Ishikawa (cell line): ENCODE data around the gene OR14C36.

Experiments
- CEBPB ChIP-seq: IDR thresholded peaks from 2 replicates; pipeline ENCODE4 v1.6.1; 2012
- CREB1 ChIP-seq: IDR thresholded peaks from 2 replicates; pipeline ENCODE4 v1.6.1; 2012; ENCODE audit warnings: low read depth
- EGR1 ChIP-seq: IDR thresholded peaks from 2 replicates; pipeline ENCODE4 v1.6.1; 2012
- EP300 ChIP-seq: IDR thresholded peaks from 2 replicates; pipeline ENCODE4 v1.6.1; 2012; ENCODE audit warnings: borderline replicate concordance
- FOXM1 ChIP-seq: IDR thresholded peaks from 2 replicates; pipeline ENCODE4 v1.6.1; 2012; ENCODE audit warnings: low read depth, borderline replicate concordance
- NFIC ChIP-seq: IDR thresholded peaks from 2 replicates; pipeline ENCODE4 v1.6.1; 2012
- RAD21 ChIP-seq: IDR thresholded peaks from 2 replicates; pipeline ENCODE4 v1.6.1; 2012; ENCODE audit warnings: low read depth
- REST ChIP-seq: IDR thresholded peaks from 2 replicates; pipeline ENCODE4 v1.6.1; 2012; ENCODE audit warnings: low read depth, mild to moderate bottlenecking
- TAF1 ChIP-seq: IDR thresholded peaks from 2 replicates; pipeline ENCODE4 v1.6.1; 2012; ENCODE audit warnings: low read depth, mild to moderate bottlenecking
- TCF12 ChIP-seq: IDR thresholded peaks from 2 replicates; pipeline ENCODE4 v1.6.1; 2012; ENCODE audit warnings: low read depth
- TEAD4 ChIP-seq: IDR thresholded peaks from 2 replicates; pipeline ENCODE4 v1.6.1; 2012
- USF1 ChIP-seq: IDR thresholded peaks from 2 replicates; pipeline ENCODE4 v1.6.1; 2012
- YY1 ChIP-seq: IDR thresholded peaks from 2 replicates; pipeline ENCODE4 v1.6.1; 2012; ENCODE audit warnings: low read depth
- ZBTB7A ChIP-seq: IDR thresholded peaks from 2 replicates; pipeline ENCODE4 v1.6.1; 2012; ENCODE audit warnings: low read depth
- TF ChIP-seq, protein P1 (sequence below): IDR thresholded peaks from 2 replicates; pipeline ENCODE4 v1.6.1; 2012

The OR14C36 gene, protein sequence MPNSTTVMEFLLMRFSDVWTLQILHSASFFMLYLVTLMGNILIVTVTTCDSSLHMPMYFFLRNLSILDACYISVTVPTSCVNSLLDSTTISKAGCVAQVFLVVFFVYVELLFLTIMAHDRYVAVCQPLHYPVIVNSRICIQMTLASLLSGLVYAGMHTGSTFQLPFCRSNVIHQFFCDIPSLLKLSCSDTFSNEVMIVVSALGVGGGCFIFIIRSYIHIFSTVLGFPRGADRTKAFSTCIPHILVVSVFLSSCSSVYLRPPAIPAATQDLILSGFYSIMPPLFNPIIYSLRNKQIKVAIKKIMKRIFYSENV

GRCh38 chr1:248348475-248348874, at the start of gene OR14C36:
TSS of gene OR14C36 (plus strand) at chr1:248348775. CDS start at chr1:248348775, 0 bp downstream.
- no peak for TF ChIP-seq YY1
- no peak for TF ChIP-seq RAD21
- no peak for TF ChIP-seq NFIC
- no peak for TF ChIP-seq TEAD4
- no peak for TF ChIP-seq REST
- no peak for TF ChIP-seq EP300
- no peak for TF ChIP-seq ZBTB7A
- no peak for TF ChIP-seq CREB1
- TF ChIP-seq TAF1: no peak
- TF ChIP-seq TCF12: no peak
- no peak for TF ChIP-seq EGR1
- TF ChIP-seq USF1: no peak
- TF ChIP-seq FOXM1: no peak
- TF ChIP-seq, protein P1, sequence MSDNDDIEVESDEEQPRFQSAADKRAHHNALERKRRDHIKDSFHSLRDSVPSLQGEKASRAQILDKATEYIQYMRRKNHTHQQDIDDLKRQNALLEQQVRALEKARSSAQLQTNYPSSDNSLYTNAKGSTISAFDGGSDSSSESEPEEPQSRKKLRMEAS: no peak
- no peak for TF ChIP-seq CEBPB

DNA sequence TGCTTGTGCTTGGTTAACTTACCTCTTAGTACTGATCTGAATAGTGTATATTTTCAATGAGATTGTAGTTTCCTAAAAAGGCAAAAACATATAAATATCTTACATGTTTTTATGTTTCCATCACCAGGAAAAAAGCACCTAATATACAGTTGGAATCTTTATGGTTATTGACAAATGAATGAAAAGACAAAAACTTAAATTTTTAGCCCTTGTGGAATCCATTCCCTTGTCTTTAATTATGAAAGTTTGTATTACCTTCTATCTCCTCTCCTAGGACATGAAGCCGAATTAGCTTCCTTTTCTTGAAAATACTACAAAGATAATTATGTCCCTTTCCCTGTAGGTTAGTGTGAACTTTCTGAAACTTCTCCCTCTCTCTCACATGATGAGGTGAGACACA, 45.3 kb upstream of the OR14C36 start, which contains the start of gene OR2T12:
Gene OR2T12 (minus strand): TSS at position 101 of the 400 bp plus-strand sequence. CDS start 7,846 bp downstream, outside the sequence.
- TF ChIP-seq TAF1: no peak
- TF ChIP-seq RAD21: no peak
- no peak for TF ChIP-seq ZBTB7A

- no peak for TF ChIP-seq ZBTB7A
- TF ChIP-seq NFIC: no peak
- TF ChIP-seq, protein P1: no peak
- TF ChIP-seq TAF1: no peak
- no peak for TF ChIP-seq CREB1
- no peak for TF ChIP-seq USF1
- TF ChIP-seq EGR1: no peak
- no peak for TF ChIP-seq TCF12
These were observed 42.5 kb upstream of the OR14C36 start for GRCh38 chr1:248306103-248306502.

DNA sequence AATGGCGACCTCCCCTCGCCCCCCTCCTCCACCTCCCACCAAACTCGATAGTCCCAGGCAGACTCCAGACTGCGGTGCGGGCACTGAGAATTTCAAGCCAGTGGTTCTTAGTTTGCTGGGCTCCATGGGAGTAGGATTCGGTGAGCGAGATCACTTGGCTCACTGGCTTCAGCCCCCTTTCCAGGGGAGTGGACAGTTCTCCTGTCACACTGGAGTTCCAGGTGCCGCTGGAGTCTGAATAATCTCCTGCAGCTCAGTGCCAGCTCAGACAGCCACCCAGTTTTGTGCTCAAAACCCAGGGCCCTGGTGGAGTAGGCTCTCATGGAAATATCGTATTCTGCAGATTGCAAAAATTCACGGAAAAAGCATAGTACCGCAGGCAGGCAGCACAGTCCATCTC, 31.8 kb upstream of the OR14C36 start:
- TF ChIP-seq EP300: no peak
- no peak for TF ChIP-seq NFIC
- TF ChIP-seq TAF1: no peak
- no peak for TF ChIP-seq TCF12
- TF ChIP-seq FOXM1: no peak
- no peak for TF ChIP-seq RAD21

DNA sequence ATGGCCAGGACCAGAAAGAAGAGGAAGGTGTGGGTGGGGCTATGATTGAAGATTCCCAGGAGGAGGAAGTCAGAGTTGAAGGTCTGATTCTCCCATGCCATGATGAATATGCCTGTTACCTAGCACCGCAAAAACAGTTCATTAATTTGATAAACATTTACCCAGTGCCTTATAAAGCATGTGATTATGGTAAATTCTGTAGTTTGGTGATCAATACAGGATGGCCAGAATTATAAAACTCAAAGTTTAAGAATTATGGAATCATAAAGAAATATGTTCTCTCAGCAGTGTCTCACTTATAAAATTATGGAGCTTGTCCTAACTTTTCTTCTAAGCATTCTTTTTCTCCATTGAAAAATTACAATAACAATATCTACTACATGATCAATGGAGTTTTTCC, 24.1 kb upstream of the OR14C36 start, which contains the start of gene OR2M7:
Gene OR2M7 (minus strand): TSS at position 101 of the 400 bp plus-strand sequence. CDS start 0 bp downstream, at position 101.
- no peak for TF ChIP-seq ZBTB7A
- no peak for TF ChIP-seq NFIC
- TF ChIP-seq TEAD4: no peak
- TF ChIP-seq, protein P1: no peak
- no peak for TF ChIP-seq TAF1
- TF ChIP-seq RAD21: no peak
- no peak for TF ChIP-seq REST
- no peak for TF ChIP-seq EGR1
- no peak for TF ChIP-seq YY1
- no peak for TF ChIP-seq USF1
- no peak for TF ChIP-seq CEBPB
- TF ChIP-seq CREB1: no peak

GRCh38 chr1:248343451-248343850, 5.1 kb upstream of the OR14C36 start:
- TF ChIP-seq CREB1 (no peak), FOXM1 (no peak), CEBPB (no peak), EP300 (no peak), RAD21 (no peak), NFIC (no peak), TEAD4 (no peak), USF1 (no peak), REST (no peak), ZBTB7A (no peak), TCF12 (no peak), EGR1 (no peak), TAF1 (no peak)
